Activated naive CD8-positive, alpha-beta T cell (primary cell): ENCODE measurements around the gene ZNF565.

Experiments
- H3K27ac Mint-ChIP-seq: one replicate; pipeline ENCODE4 v1.8.0; 2021; ENCODE audit warnings: mixed read lengths
- H3K27me3 Mint-ChIP-seq: one replicate; pipeline ENCODE4 v1.8.0; 2021; ENCODE audit warnings: mixed read lengths
- H3K36me3 Mint-ChIP-seq: one replicate; pipeline ENCODE4 v1.8.0; 2021; ENCODE audit warnings: mixed read lengths
- H3K4me1 Mint-ChIP-seq: one replicate; pipeline ENCODE4 v1.8.0; 2021; ENCODE audit warnings: low read depth, mixed read lengths
- H3K4me3 Mint-ChIP-seq: one replicate; pipeline ENCODE4 v1.8.0; 2021; ENCODE audit warnings: mild to moderate bottlenecking, mixed read lengths
- H3K9me3 Mint-ChIP-seq: one replicate; pipeline ENCODE4 v1.8.0; 2021; ENCODE audit warnings: low read depth, mixed read lengths

ZNF565 gene

GRCh38 chr19:36214386-36215275, at the start of gene ZNF565, which contains the start of gene ZNF146:
Gene ZNF565, minus strand, starts transcription at chr19:36214665. Its CDS starts 12,680 bp downstream, at chr19:36201985.
Gene ZNF146, plus strand, starts transcription at chr19:36215106. Its CDS starts 21,335 bp downstream, at chr19:36236441.
- no peaks in the 10 kb centered on the region for H3K9me3 Mint-ChIP-seq
- no peaks in the 10 kb centered on the region for H3K27me3 Mint-ChIP-seq
- no peak within 1 kb of the TSS for H3K4me3 Mint-ChIP-seq
- peaks cover 8% of the 10 kb centered on the region for H3K36me3 Mint-ChIP-seq
- no peak within 1 kb of the TSS for H3K27ac Mint-ChIP-seq
- peaks cover 25% of the 10 kb centered on the region for H3K4me1 Mint-ChIP-seq

GRCh38 chr19:36259211-36259610, 44.7 kb upstream of the ZNF565 start:
- peaks cover 21% of the 10 kb centered on the region for H3K9me3 Mint-ChIP-seq
- peaks cover 15% of the 10 kb centered on the region for H3K36me3 Mint-ChIP-seq
- no peak overlapping the region for H3K27ac Mint-ChIP-seq
- H3K4me1 Mint-ChIP-seq = no peaks in the 10 kb centered on the region
- H3K4me3 Mint-ChIP-seq = no peak overlapping the region
- H3K27me3 Mint-ChIP-seq = peaks cover 2% of the 10 kb centered on the region

GRCh38 chr19:36258028-36258875, 43.8 kb upstream of the ZNF565 start:
- H3K4me3 Mint-ChIP-seq = no peak overlapping the region
- H3K9me3 Mint-ChIP-seq = peaks cover 14% of the 10 kb centered on the region
- H3K27ac Mint-ChIP-seq = no peak overlapping the region
- no peaks in the 10 kb centered on the region for H3K4me1 Mint-ChIP-seq
- peaks cover 2% of the 10 kb centered on the region for H3K27me3 Mint-ChIP-seq
- H3K36me3 Mint-ChIP-seq = peaks cover 15% of the 10 kb centered on the region

GRCh38 chr19:36257520-36257876, 43.0 kb upstream of the ZNF565 start:
- H3K27ac Mint-ChIP-seq = no peak overlapping the region
- no peak overlapping the region for H3K4me3 Mint-ChIP-seq
- no peaks in the 10 kb centered on the region for H3K4me1 Mint-ChIP-seq
- H3K27me3 Mint-ChIP-seq = peaks cover 2% of the 10 kb centered on the region
- H3K36me3 Mint-ChIP-seq = peaks cover 13% of the 10 kb centered on the region
- H3K9me3 Mint-ChIP-seq = peaks cover 9% of the 10 kb centered on the region

GRCh38 chr19:36256853-36257519, 42.5 kb upstream of the ZNF565 start:
- Mint-ChIP-seq H3K36me3 (peaks cover 13% of the 10 kb centered on the region), H3K27ac (no peak overlapping the region), H3K4me3 (no peak overlapping the region), H3K4me1 (no peaks in the 10 kb centered on the region), H3K27me3 (peaks cover 2% of the 10 kb centered on the region), H3K9me3 (peaks cover 7% of the 10 kb centered on the region)

- peaks cover 2% of the 10 kb centered on the region for H3K27me3 Mint-ChIP-seq
- no peak overlapping the region for H3K4me3 Mint-ChIP-seq
- H3K27ac Mint-ChIP-seq = no peak overlapping the region
- peaks cover 19% of the 10 kb centered on the region for H3K36me3 Mint-ChIP-seq
- H3K9me3 Mint-ChIP-seq = peaks cover 7% of the 10 kb centered on the region
- H3K4me1 Mint-ChIP-seq = no peaks in the 10 kb centered on the region
Observed at GRCh38 chr19:36256064-36256463, 41.6 kb upstream of the ZNF565 start.

GRCh38 chr19:36255316-36255715, 40.9 kb upstream of the ZNF565 start:
- no peaks in the 10 kb centered on the region for H3K4me1 Mint-ChIP-seq
- H3K9me3 Mint-ChIP-seq = peaks cover 7% of the 10 kb centered on the region
- peaks cover 19% of the 10 kb centered on the region for H3K36me3 Mint-ChIP-seq
- H3K4me3 Mint-ChIP-seq = no peak overlapping the region
- H3K27me3 Mint-ChIP-seq = peaks cover 2% of the 10 kb centered on the region
- no peak overlapping the region for H3K27ac Mint-ChIP-seq

GRCh38 chr19:36254848-36255247, 40.4 kb upstream of the ZNF565 start:
- Mint-ChIP-seq H3K36me3 (peaks cover 21% of the 10 kb centered on the region), H3K27ac (no peak overlapping the region), H3K4me1 (no peaks in the 10 kb centered on the region), H3K27me3 (peaks cover 2% of the 10 kb centered on the region), H3K9me3 (peaks cover 7% of the 10 kb centered on the region), H3K4me3 (no peak overlapping the region)

GRCh38 chr19:36252047-36252446, 37.6 kb upstream of the ZNF565 start:
- H3K27ac Mint-ChIP-seq = no peak overlapping the region
- no peaks in the 10 kb centered on the region for H3K4me1 Mint-ChIP-seq
- no peaks in the 10 kb centered on the region for H3K27me3 Mint-ChIP-seq
- no peak overlapping the region for H3K4me3 Mint-ChIP-seq
- peaks cover 28% of the 10 kb centered on the region for H3K36me3 Mint-ChIP-seq
- H3K9me3 Mint-ChIP-seq = peaks cover 15% of the 10 kb centered on the region

GRCh38 chr19:36246006-36246481, 31.6 kb upstream of the ZNF565 start:
- no peaks in the 10 kb centered on the region for H3K4me1 Mint-ChIP-seq
- H3K9me3 Mint-ChIP-seq = peaks cover 20% of the 10 kb centered on the region
- H3K4me3 Mint-ChIP-seq = no peak overlapping the region
- peaks cover 6% of the 10 kb centered on the region for H3K27me3 Mint-ChIP-seq
- peaks cover 21% of the 10 kb centered on the region for H3K36me3 Mint-ChIP-seq
- no peak overlapping the region for H3K27ac Mint-ChIP-seq

- peaks cover 20% of the 10 kb centered on the region for H3K9me3 Mint-ChIP-seq
- H3K36me3 Mint-ChIP-seq = peaks cover 21% of the 10 kb centered on the region
Observed at GRCh38 chr19:36245210-36246005, 30.9 kb upstream of the ZNF565 start.

GRCh38 chr19:36244066-36244465, 29.6 kb upstream of the ZNF565 start:
- Mint-ChIP-seq H3K9me3 (peaks cover 26% of the 10 kb centered on the region), H3K27ac (no peak overlapping the region)

More at GRCh38 chr19:36245210-36246005, 30.9 kb upstream of the ZNF565 start:
- Mint-ChIP-seq H3K4me3 (no peak overlapping the region), H3K27ac (no peak overlapping the region), H3K27me3 (peaks cover 6% of the 10 kb centered on the region), H3K4me1 (no peaks in the 10 kb centered on the region)

GRCh38 chr19:36236946-36237310, 22.5 kb upstream of the ZNF565 start:
- Mint-ChIP-seq H3K4me1 (no peaks in the 10 kb centered on the region), H3K27ac (no peak overlapping the region), H3K27me3 (no peaks in the 10 kb centered on the region), H3K36me3 (peaks cover 63% of the 10 kb centered on the region), H3K9me3 (peaks cover 24% of the 10 kb centered on the region), H3K4me3 (no peak overlapping the region)

More at GRCh38 chr19:36244066-36244465, 29.6 kb upstream of the ZNF565 start:
- Mint-ChIP-seq H3K4me3 (no peak overlapping the region), H3K4me1 (no peaks in the 10 kb centered on the region), H3K27me3 (peaks cover 6% of the 10 kb centered on the region), H3K36me3 (peaks cover 27% of the 10 kb centered on the region)
